Upper lobe of left lung (tissue), 6 donors: ENCODE measurements around the gene SCNN1B. TPM values are rescaled to one million over a fixed set of nuclear protein-coding genes. Genes with fewer than 3 reads are reported as not detected.

Source experiments
- ATAC-seq, 2 donors: fragments of 200-7000 bp; cut with Tn5 transposase; one replicate each; pipeline ENCODE4 v1.9.1; 2022; ENCODE audit warnings: mild to moderate bottlenecking in 2 of 2, moderate library complexity in 2 of 2; ENCODE audit not compliant: low FRiP score in 2 of 2
- DNase-seq, 2 donors: peaks; one replicate each; pipeline ENCODE4 v3.0.0-alpha.2; 2019 to 2020
- H3K27ac ChIP-seq, 4 donors: fragments of 200-600 bp; sonication (generic); one replicate each; pipeline ENCODE4 v1.5.1; 2016 to 2019
- H3K27me3 ChIP-seq, 4 donors: fragments of 200-600 bp; sonication (generic); one replicate each; pipeline ENCODE4 v1.5.1; 2017 to 2019
- H3K36me3 ChIP-seq, 4 donors: fragments of 200-600 bp; sonication (generic); one replicate each; pipeline ENCODE4 v1.5.1; 2016 to 2019
- H3K4me1 ChIP-seq, 4 donors: fragments of 200-600 bp; sonication (generic); one replicate each; pipeline ENCODE4 v1.5.1; 2018 to 2019
- H3K4me3 ChIP-seq, 4 donors: fragments of 200-600 bp; sonication (generic); one replicate each; pipeline ENCODE4 v1.5.1; 2017 to 2019; ENCODE audit warnings: mild to moderate bottlenecking in 2 of 4, moderate library complexity in 1 of 4
- H3K9me3 ChIP-seq, 4 donors: fragments of 200-600 bp; sonication (generic); one replicate each; pipeline ENCODE4 v1.5.1; 2018 to 2019
- EP300 ChIP-seq, 4 donors: sonication (generic); formaldehyde crosslinking; IDR thresholded peaks; one replicate each; pipeline ENCODE4 v1.5.1; 2017; ENCODE audit warnings: antibody characterized with exemption in 4 of 4, control low read depth in 2 of 4
- POLR2A ChIP-seq, 4 donors: fragments of 450-650 bp; IDR thresholded peaks; one replicate each; pipeline ENCODE4 v1.5.1; 2016 to 2017; ENCODE audit warnings: antibody characterized with exemption in 4 of 4, mild to moderate bottlenecking in 2 of 4
- POLR2AphosphoS5 ChIP-seq, 2 donors: sonication (generic); formaldehyde crosslinking; IDR thresholded peaks; one replicate each; pipeline ENCODE4 v1.5.1; 2017; ENCODE audit warnings: antibody characterized with exemption in 2 of 2
- WGBS, 2 donors: methylation state at CpG; one replicate each; pipeline ENCODE4 v1.1.5; 2017 to 2018; 5-methylcytosine and 5-hydroxymethylcytosine counted together
- total RNA-seq, 6 donors: library from RNA; depleted of rRNA in 4 of 6; stranded (reverse); fragments of >200 nt in 4 of 6; gene quantifications; one replicate each; pipeline versions ENCODE4 v1.1.0 to v1.2.1, GENCODE V29; 2016 to 2021
- TF ChIP-seq, protein P1 (sequence below), 6 experiments: fragments of 450-650 bp in 4 of 6; fragments of 200-600 bp in 2 of 6; sonication (generic) in 2 of 6; IDR thresholded peaks; one replicate each; pipeline ENCODE4 v1.5.1; 2016 to 2019; ENCODE audit warnings: antibody characterized with exemption in 6 of 6
- donor health status: DM: no; HTN: no; CAD: no; lungs with moderate emphysema.
- donor health status: DM: no; HTN: yes; CAD: no; lungs with severe emphysema.

SCNN1B gene
- total RNA-seq, 6 donors from 2014 or later, result 40.3 to 82.0 (median 56.7) TPM

DNA sequence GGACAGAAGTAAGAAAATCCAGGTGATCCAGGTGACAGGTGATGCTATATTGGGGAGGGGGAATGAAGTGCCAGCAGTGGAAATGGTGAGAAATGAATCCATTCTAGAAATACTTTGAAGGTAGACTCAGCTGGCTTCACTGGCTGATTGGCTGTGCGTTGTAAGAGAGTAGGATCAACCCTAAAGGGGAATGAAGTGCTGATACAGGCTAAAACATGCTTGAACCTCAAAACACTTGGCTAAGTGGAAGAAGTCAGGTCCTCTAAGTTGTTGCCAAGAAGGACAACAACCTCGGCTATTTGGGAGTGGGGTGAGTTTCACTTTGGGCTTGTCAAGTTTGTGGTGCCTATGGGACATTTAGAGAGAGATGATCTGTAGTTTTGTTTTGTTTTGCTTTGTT, 24.1 kb upstream of the SCNN1B start:
- Histone ChIP-seq H3K36me3 (no peaks in the 10 kb centered on the region), H3K27me3 (no peaks in the 10 kb centered on the region), H3K4me3 (no peak overlapping the region), H3K4me1 (peaks cover 0 to 7% (median 0%) of the 10 kb centered on the region in 4 donors), H3K27ac (peak overlapping the region in 1 of 4 donors; percentile 14), H3K9me3 (no peaks in the 10 kb centered on the region)
- ATAC-seq (no peak), DNase-seq (no peak)
- TF ChIP-seq, protein P1, sequence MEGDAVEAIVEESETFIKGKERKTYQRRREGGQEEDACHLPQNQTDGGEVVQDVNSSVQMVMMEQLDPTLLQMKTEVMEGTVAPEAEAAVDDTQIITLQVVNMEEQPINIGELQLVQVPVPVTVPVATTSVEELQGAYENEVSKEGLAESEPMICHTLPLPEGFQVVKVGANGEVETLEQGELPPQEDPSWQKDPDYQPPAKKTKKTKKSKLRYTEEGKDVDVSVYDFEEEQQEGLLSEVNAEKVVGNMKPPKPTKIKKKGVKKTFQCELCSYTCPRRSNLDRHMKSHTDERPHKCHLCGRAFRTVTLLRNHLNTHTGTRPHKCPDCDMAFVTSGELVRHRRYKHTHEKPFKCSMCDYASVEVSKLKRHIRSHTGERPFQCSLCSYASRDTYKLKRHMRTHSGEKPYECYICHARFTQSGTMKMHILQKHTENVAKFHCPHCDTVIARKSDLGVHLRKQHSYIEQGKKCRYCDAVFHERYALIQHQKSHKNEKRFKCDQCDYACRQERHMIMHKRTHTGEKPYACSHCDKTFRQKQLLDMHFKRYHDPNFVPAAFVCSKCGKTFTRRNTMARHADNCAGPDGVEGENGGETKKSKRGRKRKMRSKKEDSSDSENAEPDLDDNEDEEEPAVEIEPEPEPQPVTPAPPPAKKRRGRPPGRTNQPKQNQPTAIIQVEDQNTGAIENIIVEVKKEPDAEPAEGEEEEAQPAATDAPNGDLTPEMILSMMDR (IDR thresholded peaks at IDR 0.05), result no peak
- TF ChIP-seq POLR2A (IDR thresholded peaks at IDR 0.05) (no peak), EP300 (IDR thresholded peaks at IDR 0.05) (no peak), POLR2AphosphoS5 (IDR thresholded peaks at IDR 0.05) (no peak)
- WGBS, 2 donors, result 45 to 46% methylated on average over 2 of the region's 2 CpGs

DNA sequence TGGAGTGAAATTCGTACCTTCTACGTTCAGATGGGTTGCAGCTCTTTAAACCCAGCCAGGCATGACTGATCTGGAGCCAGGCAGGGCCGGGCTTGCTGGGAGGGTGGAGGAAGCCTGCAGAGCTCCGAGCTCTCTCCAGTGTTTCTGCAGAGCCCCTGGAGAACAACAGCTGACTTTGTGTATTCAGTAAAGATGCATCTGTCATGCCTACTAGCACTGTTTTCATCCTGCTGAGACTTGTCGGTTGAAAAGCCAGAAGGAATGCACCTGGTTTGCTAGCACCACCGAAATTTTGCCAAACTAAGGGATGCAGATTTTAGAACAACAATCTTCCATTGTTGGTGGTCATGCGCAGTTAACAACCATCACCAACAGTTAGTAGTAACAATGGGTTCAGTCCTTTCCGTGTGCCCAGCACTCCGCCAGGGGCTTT, 22.4 kb upstream of the SCNN1B start:
- no peak for TF ChIP-seq POLR2AphosphoS5 (IDR thresholded peaks at IDR 0.05)
- no peak for TF ChIP-seq EP300 (IDR thresholded peaks at IDR 0.05)
- no peak for TF ChIP-seq POLR2A (IDR thresholded peaks at IDR 0.05)
- TF ChIP-seq, protein P1 (IDR thresholded peaks at IDR 0.05), result no peak
- H3K4me1 ChIP-seq, result peaks cover 0 to 7% (median 0%) of the 10 kb centered on the region in 4 donors
- H3K36me3 ChIP-seq, result no peaks in the 10 kb centered on the region
- no peak for DNase-seq
- H3K4me3 ChIP-seq, result no peak overlapping the region
- no peak for ATAC-seq
- whole genome bisulfite sequencing, 2 donors, result 39 to 42% methylated on average over 9 of the region's 9 CpGs
- no peaks in the 10 kb centered on the region for H3K9me3 ChIP-seq
- no peak overlapping the region for H3K27ac ChIP-seq
- H3K27me3 ChIP-seq, result no peaks in the 10 kb centered on the region

DNA sequence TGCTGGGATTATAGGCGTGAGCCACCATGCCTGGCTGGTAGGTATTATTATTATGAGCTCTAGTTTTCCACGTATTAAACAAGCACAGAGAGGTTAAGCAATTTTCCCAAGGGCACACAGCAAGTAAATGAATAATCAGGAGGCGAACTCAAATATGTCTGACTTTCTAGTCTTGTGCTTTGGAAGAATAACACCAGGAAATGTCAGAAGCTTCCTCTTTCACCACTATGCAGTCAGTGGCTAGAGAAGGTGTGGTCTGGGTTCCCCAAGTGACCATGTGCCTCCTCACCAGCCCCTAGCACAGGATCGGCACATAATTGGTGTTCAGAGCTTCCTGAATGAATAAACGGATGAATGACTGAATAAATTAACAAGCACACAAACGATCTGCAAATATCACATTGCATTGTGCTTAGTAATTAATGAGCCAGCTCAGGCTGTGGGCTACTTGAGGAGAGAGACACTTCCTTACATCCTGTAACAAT, 21.6 kb upstream of the SCNN1B start:
- WGBS, 2 donors, result 55 to 77% methylated on average over 6 of the region's 6 CpGs
- H3K4me1 ChIP-seq, result peaks cover 0 to 7% (median 0%) of the 10 kb centered on the region in 4 donors
- H3K27me3 ChIP-seq, result no peaks in the 10 kb centered on the region
- DNase-seq, result no peak
- H3K27ac ChIP-seq, result no peak overlapping the region
- TF ChIP-seq EP300 (IDR thresholded peaks at IDR 0.05) (no peak), POLR2AphosphoS5 (IDR thresholded peaks at IDR 0.05) (no peak), POLR2A (IDR thresholded peaks at IDR 0.05) (no peak)
- TF ChIP-seq, protein P1 (IDR thresholded peaks at IDR 0.05), result no peak
- H3K36me3 ChIP-seq, result no peaks in the 10 kb centered on the region
- no peak for ATAC-seq
- H3K4me3 ChIP-seq, result no peak overlapping the region
- H3K9me3 ChIP-seq, result no peaks in the 10 kb centered on the region

DNA sequence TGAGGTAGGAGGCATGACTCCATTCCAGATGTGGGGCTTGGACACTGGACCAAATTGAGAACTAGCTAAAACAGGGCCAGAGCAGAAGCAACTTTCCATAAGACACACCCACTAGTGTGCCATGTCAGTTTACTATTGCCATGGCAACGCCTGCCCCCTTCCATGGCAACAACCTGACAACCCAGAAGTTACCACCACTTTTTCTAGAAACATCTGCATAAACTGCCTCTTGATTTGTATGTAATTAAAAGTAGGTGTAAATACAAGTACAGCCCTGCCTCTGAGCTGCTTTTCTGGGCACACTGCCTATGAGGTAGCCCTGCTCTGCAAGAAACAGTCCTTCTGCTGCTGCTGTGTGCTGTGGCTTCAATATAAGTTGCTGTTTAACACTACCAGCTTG, 19.5 kb upstream of the SCNN1B start:
- ATAC-seq (no peak), DNase-seq (no peak)
- Histone ChIP-seq H3K27ac (no peak overlapping the region), H3K4me1 (peaks cover 0 to 7% (median 0%) of the 10 kb centered on the region in 4 donors), H3K4me3 (no peak overlapping the region), H3K27me3 (no peaks in the 10 kb centered on the region), H3K36me3 (no peaks in the 10 kb centered on the region), H3K9me3 (no peaks in the 10 kb centered on the region)
- no peak for TF ChIP-seq EP300 (IDR thresholded peaks at IDR 0.05)
- TF ChIP-seq POLR2A (IDR thresholded peaks at IDR 0.05), result no peak
- TF ChIP-seq POLR2AphosphoS5 (IDR thresholded peaks at IDR 0.05), result no peak
- TF ChIP-seq, protein P1 (IDR thresholded peaks at IDR 0.05), result no peak
- WGBS, 2 donors, result 75 to 86% methylated on average over 1 of the region's 1 CpG

DNA sequence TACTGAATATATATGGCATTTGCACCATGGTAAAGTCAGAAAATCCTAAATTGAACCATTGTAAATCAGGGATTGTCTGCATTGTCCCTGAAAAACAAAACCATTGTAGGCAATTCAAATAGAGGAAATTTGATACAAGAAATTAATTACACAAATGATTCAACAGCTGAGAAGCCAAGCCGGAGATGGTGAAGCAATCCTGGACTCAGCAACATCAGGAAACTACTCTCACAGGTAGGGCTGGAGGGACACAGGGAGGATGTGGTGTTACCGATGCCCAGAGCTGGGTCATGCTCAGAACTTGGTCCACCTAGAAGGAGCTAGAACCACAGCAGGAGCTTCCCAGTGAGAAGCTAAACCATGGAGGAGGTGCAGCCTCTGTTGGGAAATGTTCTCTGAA, 18.5 kb upstream of the SCNN1B start:
- H3K27me3 ChIP-seq, result no peaks in the 10 kb centered on the region
- no peak for DNase-seq
- no peak overlapping the region for H3K4me3 ChIP-seq
- peaks cover 0 to 4% (median 0%) of the 10 kb centered on the region in 4 donors for H3K4me1 ChIP-seq
- TF ChIP-seq, protein P1 (IDR thresholded peaks at IDR 0.05), result no peak
- TF ChIP-seq POLR2A (IDR thresholded peaks at IDR 0.05) (no peak), POLR2AphosphoS5 (IDR thresholded peaks at IDR 0.05) (no peak), EP300 (IDR thresholded peaks at IDR 0.05) (no peak)
- H3K27ac ChIP-seq, result no peak overlapping the region
- ATAC-seq, result no peak
- H3K36me3 ChIP-seq, result no peaks in the 10 kb centered on the region
- 57 to 78% methylated on average over 2 of the region's 2 CpGs for WGBS, 2 donors
- no peaks in the 10 kb centered on the region for H3K9me3 ChIP-seq
